ENCODE data around the gene PCED1B.

Gene PCED1B

GRCh38 chr12:47234576-47235141, 155.2 kb downstream of the PCED1B start:
- no peak for DNase-seq (ENCODE audit: low spot score)

DNA sequence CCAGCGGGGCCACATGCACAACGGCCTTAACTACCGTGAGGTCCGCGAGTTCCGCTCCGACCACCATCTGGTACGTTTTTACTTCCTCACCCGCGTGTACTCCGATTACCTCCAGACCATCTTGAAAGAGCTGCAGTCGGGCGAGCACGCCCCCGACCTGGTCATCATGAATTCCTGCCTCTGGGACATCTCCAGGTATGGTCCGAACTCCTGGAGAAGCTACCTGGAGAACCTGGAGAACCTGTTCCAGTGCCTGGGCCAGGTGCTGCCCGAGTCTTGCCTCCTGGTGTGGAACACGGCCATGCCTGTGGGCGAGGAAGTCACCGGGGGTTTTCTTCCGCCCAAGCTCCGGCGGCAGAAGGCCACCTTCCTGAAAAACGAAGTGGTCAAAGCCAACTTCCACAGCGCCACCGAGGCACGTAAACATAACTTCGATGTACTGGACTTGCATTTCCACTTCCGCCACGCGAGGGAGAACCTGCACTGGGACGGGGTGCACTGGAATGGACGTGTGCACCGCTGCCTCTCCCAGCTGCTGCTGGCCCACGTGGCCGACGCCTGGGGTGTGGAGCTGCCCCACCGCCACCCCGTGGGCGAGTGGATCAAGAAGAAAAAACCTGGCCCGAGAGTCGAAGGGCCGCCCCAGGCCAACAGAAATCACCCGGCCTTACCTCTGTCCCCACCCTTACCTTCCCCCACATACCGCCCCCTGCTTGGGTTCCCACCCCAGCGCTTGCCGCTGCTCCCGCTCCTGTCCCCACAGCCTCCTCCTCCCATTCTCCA, 156.0 kb downstream of the PCED1B start:
- no peak for DNase-seq (ENCODE audit: low spot score)

DNA sequence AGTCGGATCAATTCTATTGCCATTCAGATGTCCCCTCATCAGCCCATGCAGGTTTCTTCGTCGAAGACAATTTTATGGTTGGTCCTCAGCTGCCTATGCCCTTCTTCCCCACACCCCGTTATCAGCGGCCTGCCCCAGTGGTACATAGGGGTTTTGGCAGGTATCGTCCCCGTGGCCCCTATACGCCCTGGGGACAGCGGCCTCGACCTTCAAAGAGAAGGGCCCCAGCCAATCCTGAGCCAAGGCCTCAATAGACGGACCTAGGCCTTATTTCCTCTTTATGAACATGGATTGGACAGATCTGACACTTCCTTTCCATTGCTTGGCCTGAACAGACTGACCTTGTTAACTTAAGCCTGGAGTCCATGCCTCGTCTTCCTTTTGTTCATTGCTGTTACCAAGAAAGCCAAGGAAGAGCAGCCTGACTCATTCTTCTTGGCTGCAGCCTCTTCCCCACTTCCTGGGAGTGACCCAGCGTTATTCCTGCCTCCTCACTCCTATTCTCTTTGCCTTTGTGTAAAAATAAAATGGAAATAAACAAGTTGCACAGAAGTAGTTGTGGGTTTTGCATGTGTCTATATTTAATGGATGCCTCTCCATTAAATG, 156.8 kb downstream of the PCED1B start:
- no peak for DNase-seq (ENCODE audit: low spot score)

GRCh38 chr12:47237751-47238211, 158.4 kb downstream of the PCED1B start:
- DNase-seq (ENCODE audit: low spot score): no peak

DNA sequence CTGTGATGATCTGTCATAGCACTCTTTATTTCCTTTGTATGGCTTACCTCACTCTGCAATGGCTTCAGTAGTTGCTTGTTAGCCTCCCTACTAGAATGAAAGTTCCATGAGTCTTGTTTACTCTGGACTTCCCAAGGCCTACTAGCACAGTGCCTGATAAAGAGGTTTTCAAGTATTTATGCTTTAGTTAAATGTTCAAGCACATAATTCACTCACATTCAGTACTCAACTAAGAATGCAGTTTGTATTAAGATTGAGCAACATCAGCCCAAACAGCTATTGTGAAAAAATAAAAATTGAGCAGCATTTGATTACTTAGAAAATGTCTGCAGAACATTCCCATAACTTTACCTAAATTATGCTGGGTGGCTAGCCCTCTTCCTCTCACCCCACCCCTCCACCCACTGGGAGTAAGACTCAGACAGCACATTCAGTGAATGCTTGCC, 159.3 kb downstream of the PCED1B start:
- DNase-seq (ENCODE audit: low spot score): no peak

GRCh38 chr12:47242426-47242825, 163.0 kb downstream of the PCED1B start:
- DNase-seq (ENCODE audit: low spot score): no peak

DNA sequence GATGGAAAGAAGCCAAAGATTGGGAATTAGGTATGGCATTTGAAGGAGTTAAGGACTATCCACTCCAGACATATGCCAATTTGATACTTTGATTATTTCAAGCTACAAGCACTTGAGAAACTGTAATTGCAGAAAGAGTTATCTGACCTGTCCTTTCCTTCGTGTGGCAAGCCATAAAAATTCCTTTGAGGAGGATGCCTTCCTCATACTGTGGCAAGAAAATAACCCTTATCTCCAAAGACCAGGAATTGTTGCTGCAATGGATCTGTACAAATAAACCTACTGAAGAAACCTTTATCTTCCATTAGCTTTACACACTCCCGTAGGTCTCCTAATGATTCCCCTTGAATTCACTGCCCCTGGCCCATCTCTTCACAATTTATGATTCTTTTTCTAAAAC, 165.4 kb downstream of the PCED1B start:
- no peak for DNase-seq (ENCODE audit: low spot score)

- DNase-seq (ENCODE audit: low spot score): no peak
Measured at GRCh38 chr12:47245623-47246022, 166.2 kb downstream of the PCED1B start.

DNA sequence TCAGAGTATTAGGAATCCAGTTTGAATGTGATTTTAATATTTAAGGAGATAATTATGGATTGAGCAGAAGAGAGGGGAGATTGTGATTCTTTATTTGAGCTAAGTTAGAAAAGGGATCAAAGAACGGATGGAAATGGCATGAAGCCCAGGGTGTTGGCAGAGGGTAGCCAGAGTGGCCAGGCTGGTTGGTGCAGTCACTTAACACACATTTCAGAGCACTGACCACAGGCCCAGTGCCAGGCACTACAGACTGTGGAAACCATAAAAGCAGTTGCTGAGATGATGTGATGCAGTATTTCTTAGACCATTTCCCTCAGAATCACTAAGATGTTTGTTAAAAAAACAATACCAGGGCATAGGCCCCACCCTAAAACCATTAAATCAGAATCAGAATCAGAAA, 168.0 kb downstream of the PCED1B start:
- DNase-seq (ENCODE audit: low spot score): no peak

GRCh38 chr12:47249082-47249481, 169.7 kb downstream of the PCED1B start:
- no peak for DNase-seq (ENCODE audit: low spot score)

GRCh38 chr12:47249719-47250357, 170.4 kb downstream of the PCED1B start:
- DNase-seq (ENCODE audit: low spot score): no peak

DNA sequence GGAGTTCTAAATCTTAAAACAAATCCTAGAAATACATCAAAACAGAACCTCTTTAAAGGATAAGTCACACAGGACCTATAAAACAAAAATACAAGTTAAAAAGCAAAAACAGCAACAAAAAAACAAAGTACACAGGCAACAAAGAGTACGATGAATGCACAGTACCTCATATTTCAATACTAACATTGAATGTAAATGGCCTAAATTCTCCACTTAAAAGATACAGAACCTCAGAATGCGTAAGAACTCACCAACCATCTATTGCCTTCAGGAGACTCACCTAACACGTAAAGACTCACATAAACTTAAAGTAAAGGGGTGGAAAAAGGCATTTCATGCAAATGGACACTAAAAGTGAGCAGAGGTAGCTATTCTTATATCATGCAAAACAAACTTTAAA, 172.5 kb downstream of the PCED1B start:
- DNase-seq (ENCODE audit: low spot score): no peak

DNA sequence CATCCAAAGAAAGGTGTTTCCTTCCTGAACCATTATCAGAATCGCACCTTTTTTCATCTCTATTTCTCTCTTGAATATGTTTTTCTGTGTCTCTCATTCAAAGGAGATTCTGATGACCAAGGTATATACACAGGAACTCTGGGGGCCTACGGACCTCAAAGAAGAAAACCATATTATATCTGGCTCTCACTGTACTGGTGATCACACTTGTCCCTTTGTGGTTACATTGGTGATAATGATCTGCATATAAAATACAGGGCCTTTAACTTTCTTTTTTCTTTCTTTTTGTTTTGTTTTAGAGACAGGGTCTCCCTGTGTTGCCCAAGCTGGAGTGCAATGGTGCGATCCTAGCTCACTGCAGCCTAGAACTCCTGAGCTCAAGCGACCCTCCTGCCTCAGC, 185.5 kb downstream of the PCED1B start:
- DNase-seq (ENCODE audit: low spot score): no peak

GRCh38 chr12:47265391-47265790, 186.0 kb downstream of the PCED1B start:
- DNase-seq (ENCODE audit: low spot score): no peak

DNA sequence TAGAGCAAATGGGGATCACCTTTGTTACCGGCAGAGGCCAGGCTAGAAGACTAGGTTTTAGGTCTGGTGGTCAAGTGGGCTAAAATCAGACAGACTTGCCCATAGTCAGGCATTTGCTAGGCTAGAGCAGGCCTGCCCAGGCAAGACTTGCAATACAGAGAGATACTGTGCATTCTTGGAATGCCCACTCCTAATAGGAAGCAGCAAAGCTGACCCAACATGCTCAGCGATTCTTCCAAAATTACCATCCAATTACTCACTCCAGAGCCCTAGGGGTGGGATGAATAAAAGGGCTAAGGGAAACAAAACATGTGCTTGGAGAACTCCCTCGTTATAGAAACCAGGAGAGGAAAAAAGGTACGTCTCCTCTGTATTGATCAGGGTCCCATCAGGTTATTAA, 188.2 kb downstream of the PCED1B start:
- DNase-seq (ENCODE audit: low spot score): no peak

- DNase-seq (ENCODE audit: low spot score): no peak
Measured at GRCh38 chr12:47268501-47269454, 189.4 kb downstream of the PCED1B start.

DNA sequence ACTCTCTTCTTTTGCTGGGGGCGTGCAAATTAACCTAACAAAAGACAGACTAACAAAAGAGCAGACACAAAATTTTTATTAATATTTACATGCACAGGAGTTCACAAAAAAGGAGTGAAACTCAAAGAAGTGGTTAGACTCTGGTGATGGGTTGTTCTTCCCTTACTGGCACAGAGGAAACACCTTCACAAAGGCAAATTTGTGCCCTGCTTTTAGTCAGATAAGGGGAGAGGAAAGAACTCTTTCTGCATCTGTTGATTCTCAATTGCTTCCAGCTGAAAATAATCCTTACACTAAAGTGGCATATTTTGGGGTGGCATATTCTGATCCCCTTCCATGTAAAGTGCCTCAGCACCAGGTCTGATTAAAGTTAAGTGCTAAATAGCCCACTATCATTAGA, 190.5 kb downstream of the PCED1B start:
- DNase-seq (ENCODE audit: low spot score): no peak

GRCh38 chr12:47270782-47271664, 191.6 kb downstream of the PCED1B start:
- DNase-seq (ENCODE audit: low spot score): no peak

DNA sequence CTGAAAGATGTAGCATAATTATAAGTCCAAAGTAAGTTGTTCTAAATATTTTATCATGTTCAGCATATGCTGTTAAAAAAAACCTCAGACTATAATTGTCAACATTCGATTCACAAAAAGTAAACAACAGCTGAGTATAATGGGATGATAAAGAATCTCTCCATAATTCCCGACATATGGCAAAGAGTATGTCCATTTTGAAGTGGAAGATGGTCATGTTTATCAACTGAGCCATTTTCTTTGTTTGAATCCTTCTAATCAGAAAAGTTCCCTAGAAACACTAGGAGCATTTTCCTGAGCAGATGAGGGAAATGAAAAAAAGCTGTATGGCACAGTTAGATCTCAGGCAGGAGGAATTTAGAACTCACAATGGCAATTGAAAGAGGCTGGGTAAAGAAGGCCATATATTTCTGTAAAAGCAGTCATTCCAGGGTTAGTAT, 192.4 kb downstream of the PCED1B start:
- no peak for DNase-seq (ENCODE audit: low spot score)

- DNase-seq (ENCODE audit: low spot score): no peak
Measured at GRCh38 chr12:47272412-47273190, 193.2 kb downstream of the PCED1B start.

Data from cerebellar cortex (tissue), 1 donor.